HG02763 (cell line): ENCODE measurements around the gene OSBPL7.
"Not testable (repeated sequence)": the region's sequence is repeated elsewhere in the genome, so short reads cannot be mapped to it uniquely, and the experiment has no call there.

Experiments
- ATAC-seq: cut with Tn5 transposase; IDR thresholded peaks from one replicate; pipeline ENCODE4 v1.9.1; 2021; ENCODE audit warnings: mild to moderate bottlenecking, moderate library complexity; ENCODE audit not compliant: unreplicated experiment

The OSBPL7 gene

DNA sequence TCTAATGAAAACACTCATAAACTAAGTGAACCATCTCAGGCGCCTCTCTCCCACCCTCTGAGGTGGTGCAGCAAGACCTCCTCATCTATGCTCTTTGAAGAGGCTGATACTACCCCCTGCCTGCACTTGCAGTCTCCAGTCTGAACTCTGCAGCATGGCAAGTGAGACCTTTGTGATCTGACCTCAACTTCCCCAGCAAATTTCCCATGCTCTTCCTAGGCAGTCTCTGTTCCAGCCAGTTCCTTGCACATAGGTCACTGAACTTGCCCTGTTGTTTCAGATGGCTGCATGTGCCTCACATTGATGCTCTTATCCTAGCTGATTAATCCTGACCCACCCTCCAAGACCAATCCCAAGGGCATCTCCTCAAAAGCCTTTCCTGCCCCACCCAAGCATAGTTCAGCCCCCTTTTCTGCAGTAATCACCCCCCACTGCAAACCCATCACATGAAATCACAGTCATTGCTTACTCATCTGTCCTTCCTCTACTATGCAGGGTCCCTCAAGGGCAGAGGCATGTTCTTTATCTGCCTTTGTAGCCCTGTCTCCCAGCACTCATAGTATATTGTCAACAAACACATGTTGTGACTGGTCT, 46.5 kb downstream of the OSBPL7 start:
- ATAC-seq: no peak

DNA sequence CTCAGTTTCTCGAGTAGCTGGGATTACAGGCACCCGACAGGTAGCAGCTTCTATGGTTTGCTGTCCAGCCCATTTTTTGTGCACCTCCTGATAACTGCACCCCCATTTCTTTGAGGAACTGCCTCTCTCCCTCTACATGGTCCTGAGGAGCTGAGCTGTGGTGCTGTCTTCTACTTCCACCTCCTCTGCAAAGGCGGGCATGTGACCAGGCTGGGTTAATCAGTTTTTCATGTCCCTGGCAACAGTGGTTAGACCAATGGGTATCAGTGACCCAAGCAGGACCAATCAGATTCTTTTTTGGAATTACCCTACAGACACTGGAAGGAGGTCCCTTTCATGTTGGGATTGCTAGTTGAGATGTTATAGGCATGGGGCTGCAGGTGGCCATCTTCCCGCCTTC, 47.3 kb downstream of the OSBPL7 start:
- no peak for ATAC-seq

DNA sequence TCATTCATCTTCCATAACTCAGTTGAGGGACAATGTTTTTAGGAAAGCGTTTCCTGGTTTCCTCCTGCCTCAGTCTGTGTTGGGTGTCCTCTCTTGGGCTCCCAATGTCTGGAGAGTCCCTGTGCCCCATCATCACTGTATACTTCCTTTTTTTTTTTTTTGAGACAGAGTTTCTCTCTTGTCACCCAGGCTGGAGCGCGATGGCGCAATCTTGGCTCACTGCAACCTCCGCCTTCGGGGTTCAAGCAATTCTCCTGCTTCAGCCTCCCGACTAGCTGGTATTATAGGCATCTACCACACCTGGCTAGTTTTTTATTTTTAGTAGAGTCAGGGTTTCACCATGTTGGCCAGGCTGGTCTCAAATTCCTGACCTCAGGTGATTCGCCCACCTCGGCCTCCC, 47.9 kb downstream of the OSBPL7 start:
- not testable (repeated sequence) for ATAC-seq

DNA sequence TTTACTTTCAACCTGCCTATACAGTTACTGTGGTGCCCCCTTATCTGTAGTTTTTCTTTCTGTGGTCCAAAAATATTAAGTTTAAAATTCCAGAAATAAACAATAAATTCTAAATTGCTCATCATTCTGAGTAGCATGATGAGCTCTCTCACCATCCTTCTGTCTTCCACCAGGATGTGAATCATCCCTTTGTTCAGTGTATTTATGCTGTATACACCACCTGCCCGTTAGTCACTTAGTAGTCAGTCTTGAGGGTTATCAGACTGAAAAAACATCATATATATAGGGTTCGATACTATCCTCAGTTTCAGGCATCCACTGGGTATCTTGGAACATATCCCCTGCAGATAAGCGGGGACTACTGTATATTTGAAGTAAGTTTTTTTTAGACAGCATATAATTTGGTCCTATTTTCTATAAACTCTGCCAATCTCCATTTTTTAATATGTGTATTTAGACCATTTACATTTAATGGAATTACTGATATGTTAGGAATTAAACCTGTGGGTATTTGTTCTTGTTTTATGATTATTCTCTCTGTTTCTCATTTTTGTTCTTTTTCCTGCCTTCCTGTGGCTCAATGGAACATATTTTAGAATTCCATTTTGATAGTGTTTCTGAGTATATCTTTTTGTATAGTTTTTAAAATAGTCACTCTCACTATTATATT, 57.5 kb downstream of the OSBPL7 start:
- no peak for ATAC-seq

DNA sequence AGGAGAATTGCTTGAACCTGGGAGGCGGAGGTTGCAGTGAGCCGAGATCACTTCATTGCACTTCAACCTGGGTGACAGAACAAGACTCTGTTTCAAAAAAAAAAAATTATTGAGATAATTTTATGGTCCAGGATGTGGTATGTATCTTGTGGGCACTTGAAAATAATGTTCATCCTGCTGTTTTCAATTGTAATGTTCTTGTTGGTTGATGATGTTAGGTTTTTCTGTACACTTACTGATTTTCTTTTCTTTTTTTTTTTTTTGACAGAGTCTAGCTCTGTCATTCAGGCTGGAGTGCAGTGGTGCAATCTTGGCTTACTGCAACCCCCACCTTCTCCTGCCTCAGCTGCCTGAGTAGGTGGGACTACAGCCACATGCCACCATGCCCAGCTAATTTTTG, 58.9 kb downstream of the OSBPL7 start:
- ATAC-seq: no peak

DNA sequence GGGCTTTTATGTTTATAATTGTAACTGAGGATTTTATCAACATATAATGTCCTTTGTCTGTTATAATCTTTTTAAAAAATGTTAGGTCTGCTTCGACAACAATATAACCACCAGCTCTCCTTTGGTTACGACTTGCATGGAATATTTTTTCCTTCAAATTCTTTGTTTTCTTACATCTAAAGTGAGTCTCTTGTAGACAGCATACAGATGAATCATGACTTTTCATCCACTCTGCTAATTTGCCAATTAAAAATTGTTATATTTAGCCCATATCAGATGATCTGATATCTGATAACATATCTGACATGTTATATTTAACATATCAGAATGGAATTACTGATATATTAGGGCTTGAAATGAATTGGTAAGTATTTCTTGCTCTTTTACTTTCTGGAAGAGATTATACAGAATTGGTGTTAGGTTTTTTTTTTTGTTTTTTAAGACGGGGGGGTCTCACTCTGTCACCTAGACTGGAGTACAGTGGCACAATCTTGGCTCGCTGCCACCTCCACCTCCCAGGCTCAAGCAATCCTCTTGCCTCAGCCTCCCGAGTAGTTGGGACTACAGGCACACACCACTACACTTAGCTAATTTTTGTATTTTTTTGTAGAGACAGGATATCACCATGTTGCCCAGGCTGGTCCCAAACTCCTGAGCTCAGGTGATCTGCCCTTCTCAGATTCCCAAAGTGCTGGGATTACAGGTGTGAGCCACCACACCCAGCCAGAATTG, 61.0 kb downstream of the OSBPL7 start:
- no peak for ATAC-seq

DNA sequence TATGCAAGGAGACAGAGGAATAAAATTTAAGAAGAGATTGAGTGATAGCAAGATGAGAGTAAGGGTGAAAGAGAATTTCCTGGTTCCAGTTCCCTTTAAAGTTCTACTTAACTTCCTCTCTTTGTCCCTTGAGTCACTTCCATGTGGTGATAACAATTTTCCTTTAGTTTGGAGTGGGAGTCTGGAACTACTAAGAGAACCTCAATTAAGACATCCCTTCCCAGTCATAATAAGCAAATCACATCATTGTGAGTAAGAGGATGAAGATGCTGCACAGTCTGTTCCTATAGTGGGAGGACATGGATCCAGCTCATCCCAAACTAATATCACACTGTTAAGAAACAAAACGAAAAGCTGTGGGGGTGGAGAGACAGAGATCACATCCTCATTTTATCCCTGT, 64.2 kb downstream of the OSBPL7 start:
- no peak for ATAC-seq
